Left hindlimb (tissue), 1 donor: ENCODE data around the gene EQTN.
A peak's percentile ranks its signal among the peaks of the same experiment; 100 is the strongest.
"Not testable (repeated sequence)": the region's sequence is repeated elsewhere in the genome, so short reads cannot be mapped to it uniquely, and the experiment has no call there.

Source experiments
- DNase-seq: peaks from one replicate; pipeline ENCODE4 v3.0.0-alpha.2; 2018

Gene EQTN

GRCh38 chr9:27292659-27293405 lies 4.1 kb downstream of the EQTN start:
- peak; percentile 77 for DNase-seq

GRCh38 chr9:27291292-27291691 lies 5.7 kb downstream of the EQTN start:
- DNase-seq, result no peak

- DNase-seq, result no peak
These were observed 14.7 kb downstream of the EQTN start for GRCh38 chr9:27282269-27282668.

DNA sequence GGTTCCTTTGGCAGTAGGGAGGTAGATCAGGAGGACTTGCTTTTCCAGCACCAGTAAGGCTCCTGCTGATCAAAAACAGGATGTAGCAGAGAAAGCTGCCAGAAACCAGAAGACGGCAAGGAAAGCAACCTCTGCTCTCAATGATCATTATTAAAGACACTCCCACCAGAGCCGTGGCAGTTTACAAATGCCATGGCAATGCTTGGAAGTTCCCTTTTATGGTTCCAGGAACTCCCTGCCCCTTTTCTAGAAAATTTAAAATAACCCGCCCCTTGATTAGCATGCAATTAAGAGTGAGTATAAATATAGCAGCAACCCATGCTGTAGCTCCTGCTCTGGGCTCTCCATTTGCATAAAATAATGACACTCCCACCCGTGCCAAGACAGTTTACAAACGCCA lies 16.1 kb downstream of the EQTN start:
- peak; percentile 32 for DNase-seq

- DNase-seq, result no peak
These were observed 16.7 kb downstream of the EQTN start for GRCh38 chr9:27280249-27280648.

- DNase-seq, result no peak
These were observed 17.3 kb downstream of the EQTN start for GRCh38 chr9:27279611-27280010.

GRCh38 chr9:27278374-27278773 lies 18.6 kb downstream of the EQTN start:
- DNase-seq, result no peak

GRCh38 chr9:27276193-27277030 lies 20.5 kb downstream of the EQTN start:
- no peak for DNase-seq

- DNase-seq, result no peak
These were observed 23.8 kb downstream of the EQTN start for GRCh38 chr9:27273186-27273585.

DNA sequence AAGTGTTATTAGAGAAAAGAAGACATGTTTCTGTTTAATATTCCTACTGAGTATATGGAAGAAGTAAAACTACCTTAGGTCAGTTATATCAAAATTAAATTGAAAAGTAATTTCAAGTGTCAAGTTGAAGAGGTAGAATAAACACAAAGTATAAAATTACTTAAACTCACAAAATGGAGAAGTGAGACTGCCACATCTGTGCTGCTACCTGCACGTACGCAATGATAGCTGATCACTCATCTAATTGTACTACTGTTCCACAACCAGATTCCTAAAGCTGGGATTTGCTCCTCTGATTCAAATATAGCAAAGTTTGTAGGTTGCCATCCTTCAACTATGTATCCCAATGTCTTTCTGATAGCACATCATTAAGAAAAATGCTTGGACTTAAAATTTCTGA lies 24.8 kb downstream of the EQTN start:
- no peak for DNase-seq

DNA sequence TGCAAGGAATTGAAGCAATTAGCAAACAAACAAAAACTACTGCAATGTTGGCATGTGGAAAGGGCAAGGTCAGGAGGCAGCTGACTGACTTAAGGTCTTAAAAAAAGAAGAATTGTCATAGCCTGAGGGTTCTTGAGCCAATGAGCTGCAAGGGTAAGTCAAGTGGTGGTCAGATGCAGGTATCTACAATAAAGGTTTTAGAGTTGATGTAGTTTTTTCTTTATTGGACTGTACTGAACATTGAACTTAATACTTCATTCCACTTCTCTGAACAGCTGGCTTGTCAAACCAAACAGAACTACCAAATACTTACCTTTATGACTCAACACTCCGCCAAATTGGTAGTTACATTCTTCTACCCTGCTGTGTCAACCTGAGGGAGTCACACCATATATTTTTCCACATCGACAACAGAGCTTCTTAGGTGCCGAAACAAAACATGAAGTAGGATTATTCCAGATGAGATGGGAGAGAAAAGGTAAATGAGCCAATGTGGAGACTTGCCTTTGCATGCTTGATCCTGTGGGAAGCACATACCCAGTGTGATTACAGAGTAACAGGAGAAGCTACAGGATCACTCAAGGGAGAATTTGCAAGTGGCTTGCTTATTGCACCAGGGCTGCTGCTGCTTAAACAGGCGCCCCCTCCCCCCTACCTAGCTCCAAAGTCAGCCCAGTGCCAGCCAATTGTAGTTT lies 35.3 kb downstream of the EQTN start:
- DNase-seq, result no peak

DNA sequence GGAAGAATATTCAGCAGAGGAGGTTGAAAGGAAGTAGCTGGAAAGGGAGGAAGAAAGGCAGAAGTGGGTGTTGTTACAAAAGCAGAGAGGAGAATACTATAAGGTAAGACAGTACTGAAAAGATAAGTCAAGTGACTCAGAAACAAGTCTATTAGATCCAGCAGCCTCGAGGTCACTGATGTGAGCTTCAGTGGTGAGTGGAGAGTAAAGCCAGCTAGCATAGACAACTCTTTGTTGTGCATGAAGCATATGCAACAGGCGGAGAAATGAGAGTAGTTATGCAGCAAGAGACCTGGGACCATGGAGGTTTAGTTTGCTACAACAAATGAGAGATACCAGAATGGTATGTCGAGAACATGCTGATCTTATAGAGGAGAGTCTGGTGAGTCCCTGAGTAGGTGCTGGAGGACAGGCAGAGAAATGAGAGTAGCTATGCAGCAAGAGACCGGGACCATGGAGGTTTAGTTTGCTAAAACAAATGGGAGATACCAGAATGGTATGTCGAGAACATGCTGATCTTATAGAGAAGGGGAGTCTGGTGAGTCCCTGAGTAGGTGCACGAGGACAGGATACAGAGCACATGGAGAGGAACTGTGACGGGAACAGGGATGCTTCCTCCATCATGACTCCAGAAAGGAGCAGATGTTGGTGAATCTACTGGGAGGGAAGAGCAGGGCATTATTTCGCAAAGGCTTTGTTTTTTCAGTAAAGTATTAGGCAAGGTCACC lies 36.0 kb downstream of the EQTN start:
- DNase-seq, result no peak

DNA sequence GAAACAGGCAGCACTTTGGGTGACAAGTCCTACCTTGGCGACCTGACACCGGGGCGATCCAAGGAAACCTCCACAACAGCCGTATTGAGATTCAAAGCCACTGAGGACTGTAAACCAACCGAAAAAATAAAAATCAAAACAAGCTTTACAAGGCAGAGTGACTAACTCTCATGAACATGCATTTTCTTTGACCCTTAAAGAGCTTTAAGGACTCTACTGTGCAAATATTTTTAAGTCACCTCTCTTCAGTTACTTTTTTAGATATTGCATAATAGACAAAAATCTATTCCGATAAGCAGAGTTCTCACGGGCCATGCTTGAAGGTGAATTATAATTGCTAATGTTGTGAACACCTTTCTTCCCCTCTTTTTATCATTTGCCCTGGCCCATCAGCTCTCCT lies 38.3 kb downstream of the EQTN start:
- DNase-seq, result no peak

GRCh38 chr9:27248702-27249101 lies 48.2 kb downstream of the EQTN start:
- no peak for DNase-seq

- no peak for DNase-seq
These were observed 49.2 kb downstream of the EQTN start for GRCh38 chr9:27247756-27248155.

- not testable (repeated sequence) for DNase-seq
These were observed 57.3 kb downstream of the EQTN start for GRCh38 chr9:27239648-27240047.
